Loucy (cell line): ENCODE data around the gene PLPP4.

Experiments used
- H2AFZ ChIP-seq: fragments of 200-600 bp; sonication (generic); 2 replicates; pipeline ENCODE4 v1.6.0; 2016; ENCODE audit warnings: antibody characterized with exemption, mild to moderate bottlenecking, low read length, moderate library complexity
- H3F3A ChIP-seq: fragments of 200-600 bp; 2 replicates; pipeline ENCODE4 v1.6.0; 2016; ENCODE audit warnings: antibody characterized with exemption, low read depth, mild to moderate bottlenecking
- H3K27me3 ChIP-seq: fragments of 200-600 bp; sonication (generic); 2 replicates; pipeline ENCODE4 v1.6.1; 2014; ENCODE audit warnings: low read length, mild to moderate bottlenecking; ENCODE audit not compliant: insufficient read depth, poor library complexity, severe bottlenecking
- H3K36me3 ChIP-seq: fragments of 200-600 bp; sonication (generic); 2 replicates; pipeline ENCODE4 v1.6.1; 2016; ENCODE audit warnings: low read length; ENCODE audit not compliant: insufficient read depth
- H3K4me1 ChIP-seq: fragments of 200-600 bp; sonication (generic); 2 replicates; pipeline ENCODE4 v1.5.1; 2014; ENCODE audit warnings: low read length, mild to moderate bottlenecking; ENCODE audit not compliant: insufficient read depth, poor library complexity, severe bottlenecking
- H3K4me2 ChIP-seq: fragments of 200-600 bp; sonication (generic); 2 replicates; pipeline ENCODE4 v1.6.0; 2014; ENCODE audit warnings: antibody characterized with exemption, low read length, low read depth, mild to moderate bottlenecking; ENCODE audit not compliant: poor library complexity, severe bottlenecking
- H3K4me3 ChIP-seq: fragments of 200-600 bp; sonication (generic); 2 replicates; pipeline ENCODE4 v1.5.1; 2014; ENCODE audit warnings: low read length, mild to moderate bottlenecking, mixed read lengths; ENCODE audit not compliant: poor library complexity, severe bottlenecking
- H3K79me2 ChIP-seq: fragments of 200-600 bp; sonication (generic); 2 replicates; pipeline ENCODE4 v1.6.1; 2014; ENCODE audit warnings: low read length; ENCODE audit not compliant: insufficient read depth
- H3K9ac ChIP-seq: fragments of 200-600 bp; sonication (generic); 2 replicates; pipeline ENCODE4 v1.6.0; 2014; ENCODE audit warnings: mild to moderate bottlenecking, low read depth, low read length, moderate library complexity; ENCODE audit not compliant: poor library complexity, severe bottlenecking
- H3K9me2 ChIP-seq: fragments of 200-600 bp; sonication (generic); replicated peaks from 2 replicates; pipeline ENCODE4 v1.6.1; 2016; ENCODE audit warnings: low read depth, low read length, mixed read lengths
- H3K9me3 ChIP-seq: fragments of 200-600 bp; sonication (generic); 2 replicates; pipeline ENCODE4 v1.6.1; 2014; ENCODE audit warnings: mild to moderate bottlenecking, antibody characterized with exemption, low read length, low read depth; ENCODE audit not compliant: insufficient read depth
- H4K20me1 ChIP-seq: fragments of 200-600 bp; sonication (generic); 2 replicates; pipeline ENCODE4 v1.6.0; 2014; ENCODE audit warnings: antibody characterized with exemption, low read length, mild to moderate bottlenecking; ENCODE audit not compliant: insufficient read depth, poor library complexity, severe bottlenecking
- CTCF ChIP-seq: fragments of 200-600 bp; sonication (generic); conservative IDR thresholded peaks from 2 replicates; pipeline ENCODE4 v1.5.1; 2014; ENCODE audit warnings: mild to moderate bottlenecking, antibody characterized with exemption, low read length
- EZH2phosphoT487 ChIP-seq: fragments of 200-600 bp; IDR thresholded peaks from 2 replicates; pipeline ENCODE4 v1.6.1; 2018; ENCODE audit warnings: antibody characterized with exemption, mild to moderate bottlenecking, moderate library complexity, borderline replicate concordance

The PLPP4 gene

DNA sequence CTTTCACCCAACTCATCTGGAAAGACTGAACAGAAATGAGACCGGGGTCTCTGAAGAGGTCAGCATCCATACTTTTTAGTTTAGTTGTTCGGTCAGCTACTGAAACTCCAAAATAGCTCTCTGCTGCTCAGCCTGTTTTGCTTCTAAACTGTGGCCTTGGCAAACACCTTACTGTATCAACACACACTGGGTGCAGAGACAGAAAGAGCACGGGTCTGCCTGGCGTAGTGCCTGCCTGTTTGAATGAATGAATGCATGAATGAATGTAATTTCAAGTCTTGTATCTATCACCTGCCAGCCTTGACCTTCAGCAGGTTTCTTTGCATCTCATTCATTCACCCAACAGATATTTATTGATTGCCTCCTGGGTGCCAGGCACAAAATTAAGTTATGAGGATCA, 98.4 kb downstream of the PLPP4 start:
- H4K20me1 ChIP-seq, result no peaks in the 10 kb centered on the region
- no peaks in the 10 kb centered on the region for H3F3A ChIP-seq
- H2AFZ ChIP-seq, result no peak overlapping the region
- no peaks in the 10 kb centered on the region for H3K9me2 ChIP-seq
- H3K9me3 ChIP-seq, result no peaks in the 10 kb centered on the region
- no peak overlapping the region for H3K9ac ChIP-seq
- H3K27me3 ChIP-seq, result no peaks in the 10 kb centered on the region
- no peak overlapping the region for H3K4me2 ChIP-seq
- H3K4me1 ChIP-seq, result no peaks in the 10 kb centered on the region
- no peaks in the 10 kb centered on the region for H3K36me3 ChIP-seq
- TF ChIP-seq CTCF (no peak), EZH2phosphoT487 (no peak)
- H3K4me3 ChIP-seq, result no peak overlapping the region
- H3K79me2 ChIP-seq, result no peaks in the 10 kb centered on the region

DNA sequence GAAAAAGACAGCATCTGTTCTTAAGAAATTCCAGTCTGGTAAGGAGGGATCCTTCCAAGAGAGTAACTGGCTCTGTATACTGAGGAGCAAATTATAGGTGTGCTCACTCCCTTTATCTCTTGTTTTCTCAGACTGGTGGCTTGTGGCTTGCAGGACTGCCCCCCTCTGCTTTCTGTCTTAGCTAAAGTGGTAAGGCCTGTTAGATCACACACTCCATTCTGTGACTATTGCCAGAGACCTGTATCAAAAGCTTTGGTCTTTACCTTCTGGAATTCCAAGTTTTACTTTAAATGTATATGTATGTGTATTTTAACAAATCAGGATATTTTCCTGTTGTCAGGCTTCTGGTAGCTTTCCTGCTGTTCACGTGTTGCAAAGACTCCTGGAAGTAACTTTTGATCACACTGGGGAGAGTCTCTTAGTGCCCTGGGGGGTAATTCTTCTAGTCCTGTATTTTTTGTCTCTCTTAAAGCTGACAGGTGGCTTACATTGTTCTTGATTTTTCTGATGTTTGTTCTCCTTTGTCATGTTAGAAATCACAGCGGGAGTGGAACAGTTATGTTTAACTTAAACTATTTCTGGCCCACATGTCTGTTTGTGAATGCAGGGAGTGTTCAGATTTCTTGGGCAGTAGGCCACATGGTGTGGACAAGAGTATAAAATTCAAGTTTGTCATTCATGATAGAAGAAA, 99.0 kb downstream of the PLPP4 start:
- no peaks in the 10 kb centered on the region for H3K9me2 ChIP-seq
- no peak overlapping the region for H3K4me2 ChIP-seq
- no peak for TF ChIP-seq CTCF
- no peak for TF ChIP-seq EZH2phosphoT487
- no peaks in the 10 kb centered on the region for H4K20me1 ChIP-seq
- H3K79me2 ChIP-seq, result no peaks in the 10 kb centered on the region
- no peaks in the 10 kb centered on the region for H3F3A ChIP-seq
- no peaks in the 10 kb centered on the region for H3K4me1 ChIP-seq
- H3K4me3 ChIP-seq, result no peak overlapping the region
- H3K9me3 ChIP-seq, result no peaks in the 10 kb centered on the region
- H3K27me3 ChIP-seq, result no peaks in the 10 kb centered on the region
- no peak overlapping the region for H2AFZ ChIP-seq
- no peaks in the 10 kb centered on the region for H3K36me3 ChIP-seq
- no peak overlapping the region for H3K9ac ChIP-seq

- H3K4me2 ChIP-seq, result no peak overlapping the region
These were observed 100.3 kb downstream of the PLPP4 start for GRCh38 chr10:120557311-120557710.

More at GRCh38 chr10:120557311-120557710, 100.3 kb downstream of the PLPP4 start:
- TF ChIP-seq CTCF, result no peak
- TF ChIP-seq EZH2phosphoT487, result no peak
- no peaks in the 10 kb centered on the region for H4K20me1 ChIP-seq
- no peaks in the 10 kb centered on the region for H3F3A ChIP-seq
- H3K9ac ChIP-seq, result no peak overlapping the region
- no peak overlapping the region for H2AFZ ChIP-seq
- no peaks in the 10 kb centered on the region for H3K27me3 ChIP-seq
- no peaks in the 10 kb centered on the region for H3K9me3 ChIP-seq
- no peaks in the 10 kb centered on the region for H3K9me2 ChIP-seq
- no peaks in the 10 kb centered on the region for H3K4me1 ChIP-seq
- no peaks in the 10 kb centered on the region for H3K36me3 ChIP-seq
- H3K4me3 ChIP-seq, result no peak overlapping the region
- no peaks in the 10 kb centered on the region for H3K79me2 ChIP-seq
